K562 (cell line): ENCODE results near the gene AGPAT1. TPM values are rescaled to one million over a fixed set of nuclear protein-coding genes. Genes with fewer than 3 reads are reported as not detected.

ENCODE experiments used
- ARID1B ChIP-seq: fragments of 450-650 bp; IDR thresholded peaks from 2 replicates; pipeline ENCODE4 v1.6.1; 2016; ENCODE audit warnings: antibody characterized with exemption, mild to moderate bottlenecking, inconsistent platforms
- ARID2 ChIP-seq: fragments of 450-650 bp; IDR thresholded peaks from 2 replicates; pipeline ENCODE4 v1.6.1; 2017; ENCODE audit warnings: antibody characterized with exemption, mild to moderate bottlenecking
- BRD4 ChIP-seq: fragments of 200-600 bp; sonication (generic); IDR thresholded peaks from 2 replicates; pipeline ENCODE4 v1.6.1; 2017; ENCODE audit warnings: inconsistent platforms
- CAMTA2 ChIP-seq: fragments of 250-450 bp; sonication (Bioruptor Pico); conservative IDR thresholded peaks from 2 replicates; pipeline ENCODE4 v1.5.1; 2022
- CBX1 ChIP-seq: sonication (generic); IDR thresholded peaks from 2 replicates; pipeline ENCODE4 v1.6.1; 2016; ENCODE audit warnings: antibody characterized with exemption, low read depth, mild to moderate bottlenecking
- ELF4 ChIP-seq: fragments of 450-650 bp; formaldehyde crosslinking; IDR thresholded peaks from 2 replicates; pipeline ENCODE4 v1.4.0; 2022; ENCODE audit warnings: missing genetic modification characterization
- MYC ChIP-seq, 2 experiments: fragments of 250-450 bp in 1 of 2; sonication (Bioruptor Pico) in 1 of 2; IDR thresholded peaks; 2 replicates each; pipeline versions ENCODE4 v1.5.1 to v1.6.1; 2012 to 2021; ENCODE audit warnings: low read depth in 2 of 2, borderline replicate concordance in 1 of 2, improper control_type of control experiment in 1 of 2, low read length in 1 of 2, mild to moderate bottlenecking in 1 of 2, moderate library complexity in 1 of 2
- NONO ChIP-seq, 2 experiments: fragments of 200-400 bp in 1 of 2; fragments of 450-650 bp in 1 of 2; formaldehyde crosslinking in 1 of 2; IDR thresholded peaks; 2 replicates each; pipeline ENCODE4 v1.6.1; 2017; ENCODE audit warnings: low read depth in 2 of 2, mild to moderate bottlenecking in 2 of 2, moderate library complexity in 2 of 2, low read length in 1 of 2
- POLR2AphosphoS2 ChIP-seq: IDR thresholded peaks from 2 replicates; pipeline ENCODE4 v1.6.1; 2012; ENCODE audit warnings: low read length, improper control_type of control experiment
- PTTG1 ChIP-seq: fragments of 450-650 bp; IDR thresholded peaks from 2 replicates; pipeline ENCODE4 v1.6.1; 2016; ENCODE audit warnings: low read depth, mild to moderate bottlenecking, missing genetic modification characterization, missing compliant biosample characterization
- SETDB1 ChIP-seq: IDR thresholded peaks from one replicate; pipeline ENCODE4 v1.6.1; 2012; ENCODE audit warnings: low read length, control low read depth, inconsistent platforms
- TOE1 ChIP-seq, 2 experiments: fragments of 450-650 bp in 1 of 2; sonication (generic) in 1 of 2; formaldehyde crosslinking in 1 of 2; IDR thresholded peaks; 2 replicates each; pipeline versions ENCODE4 v1.7.1 to v1.8.0; 2016 to 2022; ENCODE audit warnings: borderline replicate concordance in 2 of 2, mild to moderate bottlenecking in 2 of 2, antibody characterized with exemption in 1 of 2, inconsistent platforms in 1 of 2, low read depth in 1 of 2, missing genetic modification reagents in 1 of 2, moderate library complexity in 1 of 2
- ZNF384 ChIP-seq: IDR thresholded peaks from 2 replicates; pipeline ENCODE4 v1.6.1; 2012; ENCODE audit warnings: low read depth, low read length, improper control_type of control experiment
- ZNF707 ChIP-seq: fragments of 250-450 bp; sonication (Bioruptor Pico); conservative IDR thresholded peaks from 2 replicates; pipeline ENCODE4 v1.8.0; 2022; ENCODE audit warnings: inconsistent platforms, mild to moderate bottlenecking, moderate library complexity
- ZNF764 ChIP-seq: fragments of 250-450 bp; sonication (Bioruptor Pico); IDR thresholded peaks from 2 replicates; pipeline ENCODE4 v1.4.0; 2020; ENCODE audit warnings: low read depth, mild to moderate bottlenecking, moderate library complexity
- polyA plus RNA-seq, 8 experiments: library from polyadenylated mRNA; depleted of rRNA in 4 of 8; stranded (reverse) in 5 of 8; unstranded in 3 of 8; fragments of >200 nt; fragmentation: Nextera tagmentation in 2 of 8; fragmentation: Illumina TruSeq in 1 of 8; extraction: Ambion mirVana in 2 of 8; extraction: Trizol in 1 of 8; gene quantifications; 2 replicates each; pipeline versions ENCODE4 v1.2.1 to v1.2.3, GENCODE V29; 2011 to 2014; ENCODE audit warnings: inconsistent platforms in 1 of 8, missing spikeins in 1 of 8
- total RNA-seq, 7 experiments: library from RNA; depleted of rRNA in 6 of 7; stranded (reverse); fragments of >200 nt in 6 of 7; fragmentation: Illumina TruSeq in 2 of 7; extraction: Trizol in 2 of 7; gene quantifications; 2 replicates each; pipeline versions ENCODE4 v1.2.1 to v1.2.3, GENCODE V29; 2011 to 2021; ENCODE audit warnings: low replicate concordance in 1 of 7
- TF ChIP-seq, protein P1 (sequence below): sonication (generic); formaldehyde crosslinking; IDR thresholded peaks from 2 replicates; pipeline ENCODE4 v1.9.0; 2022; ENCODE audit warnings: mild to moderate bottlenecking, missing genetic modification reagents
- TF ChIP-seq, protein P2 (sequence below): IDR thresholded peaks from 2 replicates; pipeline ENCODE4 v1.6.1; 2014; ENCODE audit warnings: antibody characterized with exemption
- TF ChIP-seq, protein P3 (sequence below): fragments of 450-650 bp; formaldehyde crosslinking; IDR thresholded peaks from 2 replicates; pipeline ENCODE4 v1.4.0; 2020; ENCODE audit warnings: mild to moderate bottlenecking, moderate library complexity
- TF ChIP-seq, protein P4 (sequence below): fragments of 450-650 bp; IDR thresholded peaks from 2 replicates; pipeline ENCODE4 v1.6.1; 2016; ENCODE audit warnings: antibody characterized with exemption

Gene AGPAT1
- total and polyA plus RNA-seq, 9 of the 15 experiments (the other 6 are each of a cell fraction or from before 2014, with no cell fraction given): 37.9 to 176 (median 69.4) TPM

DNA sequence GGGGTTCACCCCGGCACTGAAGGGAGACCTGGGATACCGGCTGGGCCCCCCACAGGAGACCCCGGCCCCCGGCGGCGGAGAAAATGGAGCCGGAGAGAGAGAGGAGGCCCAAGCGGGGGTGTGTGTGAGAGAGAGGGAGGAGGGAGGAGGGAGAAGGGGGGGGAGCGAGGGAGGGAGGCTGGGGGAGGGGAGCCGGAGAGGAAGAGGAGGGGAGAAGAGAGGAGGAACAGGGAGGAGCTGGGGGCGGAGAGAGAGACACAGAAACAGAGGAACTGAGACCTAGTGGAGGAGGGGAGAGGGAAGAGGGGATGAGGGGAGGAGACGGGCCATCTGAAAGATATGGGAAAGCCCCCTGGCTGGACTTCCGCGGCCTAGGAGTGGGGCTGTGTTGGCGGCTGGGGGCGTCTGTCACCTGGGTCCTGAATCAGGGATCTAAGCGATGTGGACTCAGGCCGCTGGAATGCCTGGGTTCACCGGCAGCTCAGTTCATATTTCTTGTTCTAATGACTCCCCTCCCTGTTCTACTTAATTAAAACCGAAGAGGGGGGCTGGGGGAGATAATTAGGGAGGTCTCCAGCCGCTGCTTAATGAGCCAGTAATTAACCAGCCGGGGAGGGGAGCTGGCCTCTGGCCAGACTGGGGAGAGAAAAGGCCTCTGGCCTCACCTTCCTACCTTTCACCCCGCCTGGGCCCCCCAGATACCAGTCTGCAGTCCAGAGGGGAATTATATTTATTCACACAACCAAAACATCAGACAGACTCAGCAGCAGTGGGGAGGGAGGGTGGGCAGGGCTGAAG is 14.4 kb upstream of the AGPAT1 start, which contains the start of gene PBX2 (continued):
- TF ChIP-seq ARID1B (peak; percentile 79), ARID2 (peak; percentile 5; the same call in 1 of the 2 replicates), ZNF764 (no peak), ZNF384 (no peak), ZNF707 (CRISPR knock-in tag) (no peak), CAMTA2 (CRISPR knock-in tag) (0 out of 2 replicates have a peak, but pooled peaks have one; percentile 64), BRD4 (peak; percentile 90; the same call in 1 of the 2 replicates), MYC (IDR thresholded peaks at IDR 0.05; ENCODE audit: low read depth, low read length) (peak; percentile 25; the same call in 1 of the 2 replicates), MYC (CRISPR knock-in tag; IDR thresholded peaks at IDR 0.05; ENCODE audit: borderline replicate concordance, low read depth) (peak; percentile 56; the same call in 1 of the 2 replicates), SETDB1 (no peak), ELF4 (CRISPR knock-in tag) (peak; percentile 97), TOE1 (IDR thresholded peaks at IDR 0.05; ENCODE audit: borderline replicate concordance) (peak; percentile 89), TOE1 (CRISPR knock-in tag; IDR thresholded peaks at IDR 0.05; ENCODE audit: borderline replicate concordance, low read depth) (no peak), PTTG1 (no peak), NONO (IDR thresholded peaks at IDR 0.05; ENCODE audit: low read depth in 2 of 2, low read length in 1 of 2) (0 out of 4 replicates have a peak, but pooled peaks of 1 of the 2 experiments have one; percentile 28), POLR2AphosphoS2 (peak; percentile 74; the same call in 1 of the 2 replicates), CBX1 (no peak)
- TF ChIP-seq, protein P1, sequence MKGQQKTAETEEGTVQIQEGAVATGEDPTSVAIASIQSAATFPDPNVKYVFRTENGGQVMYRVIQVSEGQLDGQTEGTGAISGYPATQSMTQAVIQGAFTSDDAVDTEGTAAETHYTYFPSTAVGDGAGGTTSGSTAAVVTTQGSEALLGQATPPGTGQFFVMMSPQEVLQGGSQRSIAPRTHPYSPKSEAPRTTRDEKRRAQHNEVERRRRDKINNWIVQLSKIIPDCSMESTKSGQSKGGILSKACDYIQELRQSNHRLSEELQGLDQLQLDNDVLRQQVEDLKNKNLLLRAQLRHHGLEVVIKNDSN (CRISPR knock-in tag): no peak
- TF ChIP-seq, protein P2, sequence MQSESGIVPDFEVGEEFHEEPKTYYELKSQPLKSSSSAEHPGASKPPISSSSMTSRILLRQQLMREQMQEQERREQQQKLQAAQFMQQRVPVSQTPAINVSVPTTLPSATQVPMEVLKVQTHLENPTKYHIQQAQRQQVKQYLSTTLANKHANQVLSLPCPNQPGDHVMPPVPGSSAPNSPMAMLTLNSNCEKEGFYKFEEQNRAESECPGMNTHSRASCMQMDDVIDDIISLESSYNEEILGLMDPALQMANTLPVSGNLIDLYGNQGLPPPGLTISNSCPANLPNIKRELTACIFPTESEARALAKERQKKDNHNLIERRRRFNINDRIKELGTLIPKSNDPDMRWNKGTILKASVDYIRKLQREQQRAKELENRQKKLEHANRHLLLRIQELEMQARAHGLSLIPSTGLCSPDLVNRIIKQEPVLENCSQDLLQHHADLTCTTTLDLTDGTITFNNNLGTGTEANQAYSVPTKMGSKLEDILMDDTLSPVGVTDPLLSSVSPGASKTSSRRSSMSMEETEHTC: no peak
- TF ChIP-seq, protein P3, sequence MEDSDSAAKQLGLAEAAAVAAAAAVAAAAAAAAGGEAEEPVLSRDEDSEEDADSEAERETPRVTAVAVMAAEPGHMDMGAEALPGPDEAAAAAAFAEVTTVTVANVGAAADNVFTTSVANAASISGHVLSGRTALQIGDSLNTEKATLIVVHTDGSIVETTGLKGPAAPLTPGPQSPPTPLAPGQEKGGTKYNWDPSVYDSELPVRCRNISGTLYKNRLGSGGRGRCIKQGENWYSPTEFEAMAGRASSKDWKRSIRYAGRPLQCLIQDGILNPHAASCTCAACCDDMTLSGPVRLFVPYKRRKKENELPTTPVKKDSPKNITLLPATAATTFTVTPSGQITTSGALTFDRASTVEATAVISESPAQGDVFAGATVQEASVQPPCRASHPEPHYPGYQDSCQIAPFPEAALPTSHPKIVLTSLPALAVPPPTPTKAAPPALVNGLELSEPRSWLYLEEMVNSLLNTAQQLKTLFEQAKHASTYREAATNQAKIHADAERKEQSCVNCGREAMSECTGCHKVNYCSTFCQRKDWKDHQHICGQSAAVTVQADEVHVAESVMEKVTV: no peak
- TF ChIP-seq, protein P4, sequence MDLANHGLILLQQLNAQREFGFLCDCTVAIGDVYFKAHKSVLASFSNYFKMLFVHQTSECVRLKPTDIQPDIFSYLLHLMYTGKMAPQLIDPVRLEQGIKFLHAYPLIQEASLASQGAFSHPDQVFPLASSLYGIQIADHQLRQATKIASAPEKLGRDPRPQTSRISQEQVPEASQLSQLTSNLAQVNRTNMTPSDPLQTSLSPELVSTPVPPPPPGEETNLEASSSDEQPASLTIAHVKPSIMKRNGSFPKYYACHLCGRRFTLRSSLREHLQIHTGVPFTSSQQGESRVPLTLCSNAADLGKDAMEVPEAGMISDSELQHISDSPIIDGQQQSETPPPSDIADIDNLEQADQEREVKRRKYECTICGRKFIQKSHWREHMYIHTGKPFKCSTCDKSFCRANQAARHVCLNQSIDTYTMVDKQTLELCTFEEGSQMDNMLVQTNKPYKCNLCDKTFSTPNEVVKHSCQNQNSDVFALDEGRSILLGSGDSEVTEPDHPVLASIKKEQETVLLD: peak; percentile 92
